HepG2 (cell line): ENCODE results near the gene ANKLE1. TPM values are rescaled to one million over a fixed set of nuclear protein-coding genes. Genes with fewer than 3 reads are reported as not detected.

Experiments used
- AGO1 ChIP-seq: fragments of 200-400 bp; formaldehyde crosslinking; IDR thresholded peaks from 2 replicates; pipeline ENCODE4 v1.6.1; 2017; ENCODE audit warnings: mild to moderate bottlenecking, low read depth, low read length, moderate library complexity; ENCODE audit not compliant: poor library complexity, severe bottlenecking
- BCL6 ChIP-seq: IDR thresholded peaks from 2 replicates; pipeline ENCODE4 v1.6.1; 2016; ENCODE audit warnings: missing genetic modification reagents, missing compliant biosample characterization
- CREM ChIP-seq, 2 experiments: sonication (generic) in 1 of 2; formaldehyde crosslinking in 1 of 2; IDR thresholded peaks; 2 replicates each; pipeline versions ENCODE4 v1.4.0 to v1.6.1; 2016 to 2020; ENCODE audit warnings: antibody characterized with exemption in 1 of 2, mild to moderate bottlenecking in 1 of 2, missing genetic modification reagents in 1 of 2
- HNRNPUL1 ChIP-seq: fragments of 200-400 bp; formaldehyde crosslinking; IDR thresholded peaks from 2 replicates; pipeline ENCODE4 v1.6.1; 2017; ENCODE audit warnings: low read depth, mild to moderate bottlenecking, low read length, moderate library complexity
- IRF2 ChIP-seq: IDR thresholded peaks from 2 replicates; pipeline ENCODE4 v1.6.1; 2018; ENCODE audit warnings: missing genetic modification reagents, missing compliant biosample characterization
- LCORL ChIP-seq, 2 experiments: fragments of 450-650 bp in 1 of 2; sonication (generic) in 1 of 2; formaldehyde crosslinking in 1 of 2; IDR thresholded peaks; 2 replicates each; pipeline versions ENCODE4 v1.5.0 to v1.6.1; 2017 to 2020; ENCODE audit warnings: antibody characterized with exemption in 1 of 2, missing genetic modification reagents in 1 of 2
- MATR3 ChIP-seq: sonication (generic); formaldehyde crosslinking; IDR thresholded peaks from 2 replicates; pipeline ENCODE4 v1.4.0; 2020; ENCODE audit warnings: missing genetic modification reagents
- NR2C2 ChIP-seq: sonication (generic); formaldehyde crosslinking; IDR thresholded peaks from 2 replicates; pipeline ENCODE4 v1.4.0; 2020; ENCODE audit warnings: missing genetic modification reagents, mild to moderate bottlenecking, moderate library complexity, borderline replicate concordance
- ZNF180 ChIP-seq: sonication (generic); formaldehyde crosslinking; IDR thresholded peaks from 2 replicates; pipeline ENCODE4 v1.4.0; 2020; ENCODE audit warnings: low read depth, missing genetic modification reagents, borderline replicate concordance
- ZNF296 ChIP-seq: sonication (generic); formaldehyde crosslinking; conservative IDR thresholded peaks from 2 replicates; pipeline ENCODE4 v1.5.0; 2020; ENCODE audit warnings: mild to moderate bottlenecking, missing genetic modification reagents
- ZNF30 ChIP-seq: sonication (generic); formaldehyde crosslinking; IDR thresholded peaks from 2 replicates; pipeline ENCODE4 v1.5.0; 2020; ENCODE audit warnings: mild to moderate bottlenecking, missing genetic modification reagents
- ZNF678 ChIP-seq: sonication (generic); formaldehyde crosslinking; IDR thresholded peaks from 2 replicates; pipeline ENCODE4 v1.4.0; 2020; ENCODE audit warnings: mild to moderate bottlenecking, missing genetic modification reagents
- polyA plus RNA-seq, 8 experiments: library from polyadenylated mRNA; depleted of rRNA in 3 of 8; stranded (reverse) in 7 of 8; unstranded in 1 of 8; fragments of >200 nt; fragmentation: Illumina TruSeq in 4 of 8; extraction: Trizol in 4 of 8; gene quantifications; 2 replicates each; pipeline versions ENCODE4 v1.2.1 to v1.2.3, GENCODE V29; 2011 to 2016; ENCODE audit warnings: low read depth in 4 of 8, missing spikeins in 1 of 8, mixed read lengths in 1 of 8; ENCODE audit not compliant: insufficient read depth in 1 of 8
- total RNA-seq, 5 experiments: library from RNA; depleted of rRNA; stranded (reverse); fragments of >200 nt; fragmentation: Illumina TruSeq; extraction: Trizol; gene quantifications; 2 replicates each; pipeline ENCODE4 v1.2.3, GENCODE V29; 2016; ENCODE audit warnings: low read depth in 1 of 5
- TF ChIP-seq, protein P1 (sequence below): sonication (generic); formaldehyde crosslinking; IDR thresholded peaks from 2 replicates; pipeline ENCODE4 v1.8.0; 2022; ENCODE audit warnings: low read depth, missing genetic modification reagents
- TF ChIP-seq, protein P2 (sequence below): sonication (generic); formaldehyde crosslinking; IDR thresholded peaks from 2 replicates; pipeline ENCODE4 v1.5.0; 2020; ENCODE audit warnings: mild to moderate bottlenecking, missing genetic modification reagents, borderline replicate concordance
- TF ChIP-seq, protein P3 (sequence below): sonication (generic); formaldehyde crosslinking; IDR thresholded peaks from 2 replicates; pipeline ENCODE4 v1.5.1; 2020; ENCODE audit warnings: mild to moderate bottlenecking, missing genetic modification reagents, borderline replicate concordance
- TF ChIP-seq, protein P4 (sequence below): sonication (generic); formaldehyde crosslinking; IDR thresholded peaks from 2 replicates; pipeline ENCODE4 v1.4.0; 2020; ENCODE audit warnings: mild to moderate bottlenecking, low read depth, missing genetic modification reagents
- TF ChIP-seq, protein P5 (sequence below): sonication (generic); formaldehyde crosslinking; IDR thresholded peaks from 2 replicates; pipeline ENCODE4 v1.5.0; 2020; ENCODE audit warnings: missing genetic modification reagents

ANKLE1 gene
- total and polyA plus RNA-seq, 2 of the 13 experiments (the other 11 are each of a cell fraction or from before 2014, with no cell fraction given), result 0.69 to 1.5 TPM

DNA sequence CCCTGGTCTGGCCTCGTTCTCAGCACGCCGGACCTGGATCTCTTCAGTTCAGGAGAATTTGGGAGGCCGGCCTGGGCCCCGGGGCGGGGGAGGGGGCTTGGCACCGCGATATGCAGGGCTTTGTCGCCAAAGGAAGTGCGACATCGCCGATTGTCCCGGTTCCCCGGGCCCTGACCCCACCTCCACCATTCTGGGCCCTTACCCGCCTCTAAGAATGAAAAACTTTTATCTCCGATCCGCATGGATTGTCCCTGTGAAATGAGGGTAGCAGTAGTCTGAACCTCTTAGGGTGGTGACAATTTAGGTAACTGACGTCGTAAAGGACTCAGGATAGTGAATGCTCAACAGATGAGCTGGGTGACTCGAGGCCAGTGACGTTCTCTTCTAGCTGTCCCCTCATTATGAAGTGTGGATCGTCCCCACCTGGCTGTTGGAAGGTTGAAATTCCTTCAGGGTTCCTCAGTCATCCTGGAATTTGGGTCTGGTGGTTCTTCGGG is 28.3 kb downstream of the ANKLE1 start (continued):
- TF ChIP-seq, protein P1, sequence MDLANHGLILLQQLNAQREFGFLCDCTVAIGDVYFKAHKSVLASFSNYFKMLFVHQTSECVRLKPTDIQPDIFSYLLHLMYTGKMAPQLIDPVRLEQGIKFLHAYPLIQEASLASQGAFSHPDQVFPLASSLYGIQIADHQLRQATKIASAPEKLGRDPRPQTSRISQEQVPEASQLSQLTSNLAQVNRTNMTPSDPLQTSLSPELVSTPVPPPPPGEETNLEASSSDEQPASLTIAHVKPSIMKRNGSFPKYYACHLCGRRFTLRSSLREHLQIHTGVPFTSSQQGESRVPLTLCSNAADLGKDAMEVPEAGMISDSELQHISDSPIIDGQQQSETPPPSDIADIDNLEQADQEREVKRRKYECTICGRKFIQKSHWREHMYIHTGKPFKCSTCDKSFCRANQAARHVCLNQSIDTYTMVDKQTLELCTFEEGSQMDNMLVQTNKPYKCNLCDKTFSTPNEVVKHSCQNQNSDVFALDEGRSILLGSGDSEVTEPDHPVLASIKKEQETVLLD (CRISPR knock-in tag), result no peak
- TF ChIP-seq, protein P2, sequence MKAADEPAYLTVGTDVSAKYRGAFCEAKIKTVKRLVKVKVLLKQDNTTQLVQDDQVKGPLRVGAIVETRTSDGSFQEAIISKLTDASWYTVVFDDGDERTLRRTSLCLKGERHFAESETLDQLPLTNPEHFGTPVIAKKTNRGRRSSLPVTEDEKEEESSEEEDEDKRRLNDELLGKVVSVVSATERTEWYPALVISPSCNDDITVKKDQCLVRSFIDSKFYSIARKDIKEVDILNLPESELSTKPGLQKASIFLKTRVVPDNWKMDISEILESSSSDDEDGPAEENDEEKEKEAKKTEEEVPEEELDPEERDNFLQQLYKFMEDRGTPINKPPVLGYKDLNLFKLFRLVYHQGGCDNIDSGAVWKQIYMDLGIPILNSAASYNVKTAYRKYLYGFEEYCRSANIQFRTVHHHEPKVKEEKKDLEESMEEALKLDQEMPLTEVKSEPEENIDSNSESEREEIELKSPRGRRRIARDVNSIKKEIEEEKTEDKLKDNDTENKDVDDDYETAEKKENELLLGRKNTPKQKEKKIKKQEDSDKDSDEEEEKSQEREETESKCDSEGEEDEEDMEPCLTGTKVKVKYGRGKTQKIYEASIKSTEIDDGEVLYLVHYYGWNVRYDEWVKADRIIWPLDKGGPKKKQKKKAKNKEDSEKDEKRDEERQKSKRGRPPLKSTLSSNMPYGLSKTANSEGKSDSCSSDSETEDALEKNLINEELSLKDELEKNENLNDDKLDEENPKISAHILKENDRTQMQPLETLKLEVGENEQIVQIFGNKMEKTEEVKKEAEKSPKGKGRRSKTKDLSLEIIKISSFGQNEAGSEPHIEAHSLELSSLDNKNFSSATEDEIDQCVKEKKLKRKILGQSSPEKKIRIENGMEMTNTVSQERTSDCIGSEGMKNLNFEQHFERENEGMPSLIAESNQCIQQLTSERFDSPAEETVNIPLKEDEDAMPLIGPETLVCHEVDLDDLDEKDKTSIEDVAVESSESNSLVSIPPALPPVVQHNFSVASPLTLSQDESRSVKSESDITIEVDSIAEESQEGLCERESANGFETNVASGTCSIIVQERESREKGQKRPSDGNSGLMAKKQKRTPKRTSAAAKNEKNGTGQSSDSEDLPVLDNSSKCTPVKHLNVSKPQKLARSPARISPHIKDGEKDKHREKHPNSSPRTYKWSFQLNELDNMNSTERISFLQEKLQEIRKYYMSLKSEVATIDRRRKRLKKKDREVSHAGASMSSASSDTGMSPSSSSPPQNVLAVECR, result peak; percentile 47; the same call in 1 of the 2 replicates
- TF ChIP-seq, protein P3, sequence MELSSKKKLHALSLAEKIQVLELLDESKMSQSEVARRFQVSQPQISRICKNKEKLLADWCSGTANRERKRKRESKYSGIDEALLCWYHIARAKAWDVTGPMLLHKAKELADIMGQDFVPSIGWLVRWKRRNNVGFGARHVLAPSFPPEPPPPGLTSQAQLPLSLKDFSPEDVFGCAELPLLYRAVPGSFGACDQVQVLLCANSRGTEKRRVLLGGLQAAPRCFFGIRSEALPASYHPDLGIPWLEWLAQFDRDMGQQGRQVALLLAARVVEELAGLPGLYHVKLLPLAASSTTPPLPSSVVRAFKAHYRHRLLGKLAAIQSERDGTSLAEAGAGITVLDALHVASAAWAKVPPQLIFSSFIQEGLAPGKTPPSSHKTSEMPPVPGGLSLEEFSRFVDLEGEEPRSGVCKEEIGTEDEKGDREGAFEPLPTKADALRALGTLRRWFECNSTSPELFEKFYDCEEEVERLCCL, result no peak
- no peak for TF ChIP-seq HNRNPUL1
- no peak for TF ChIP-seq MATR3 (CRISPR knock-in tag)
- no peak for TF ChIP-seq LCORL (IDR thresholded peaks at IDR 0.05)
- TF ChIP-seq LCORL (CRISPR knock-in tag; IDR thresholded peaks at IDR 0.05), result 0 out of 2 replicates have a peak, but pooled peaks have one; percentile 43
- no peak for TF ChIP-seq AGO1
- no peak for TF ChIP-seq CREM (IDR thresholded peaks at IDR 0.05)
- TF ChIP-seq CREM (CRISPR knock-in tag; IDR thresholded peaks at IDR 0.05), result no peak
- no peak for TF ChIP-seq BCL6 (CRISPR knock-in tag)
- peak; percentile 88 for TF ChIP-seq NR2C2 (CRISPR knock-in tag)
- TF ChIP-seq IRF2 (CRISPR knock-in tag), result no peak
- TF ChIP-seq ZNF180 (CRISPR knock-in tag), result no peak
- TF ChIP-seq, protein P4, sequence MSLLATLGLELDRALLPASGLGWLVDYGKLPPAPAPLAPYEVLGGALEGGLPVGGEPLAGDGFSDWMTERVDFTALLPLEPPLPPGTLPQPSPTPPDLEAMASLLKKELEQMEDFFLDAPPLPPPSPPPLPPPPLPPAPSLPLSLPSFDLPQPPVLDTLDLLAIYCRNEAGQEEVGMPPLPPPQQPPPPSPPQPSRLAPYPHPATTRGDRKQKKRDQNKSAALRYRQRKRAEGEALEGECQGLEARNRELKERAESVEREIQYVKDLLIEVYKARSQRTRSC (CRISPR knock-in tag), result no peak
- 0 out of 2 replicates have a peak, but pooled peaks have one; percentile 46 for TF ChIP-seq ZNF30 (CRISPR knock-in tag)
- peak; percentile 33; the same call in 1 of the 2 replicates for TF ChIP-seq ZNF296 (CRISPR knock-in tag)
- TF ChIP-seq ZNF678 (CRISPR knock-in tag), result no peak
- TF ChIP-seq, protein P5, sequence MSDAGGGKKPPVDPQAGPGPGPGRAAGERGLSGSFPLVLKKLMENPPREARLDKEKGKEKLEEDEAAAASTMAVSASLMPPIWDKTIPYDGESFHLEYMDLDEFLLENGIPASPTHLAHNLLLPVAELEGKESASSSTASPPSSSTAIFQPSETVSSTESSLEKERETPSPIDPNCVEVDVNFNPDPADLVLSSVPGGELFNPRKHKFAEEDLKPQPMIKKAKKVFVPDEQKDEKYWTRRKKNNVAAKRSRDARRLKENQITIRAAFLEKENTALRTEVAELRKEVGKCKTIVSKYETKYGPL (CRISPR knock-in tag), result no peak
